GM18520 (cell line): Measurements from ENCODE around the gene CDC45.

Experiments used
- ATAC-seq: cut with Tn5 transposase; IDR thresholded peaks from one replicate; pipeline ENCODE4 v1.9.1; 2021; ENCODE audit not compliant: unreplicated experiment

Gene CDC45

GRCh38 chr22:19555651-19556050 is 75.9 kb downstream of the CDC45 start:
- no peak for ATAC-seq

DNA sequence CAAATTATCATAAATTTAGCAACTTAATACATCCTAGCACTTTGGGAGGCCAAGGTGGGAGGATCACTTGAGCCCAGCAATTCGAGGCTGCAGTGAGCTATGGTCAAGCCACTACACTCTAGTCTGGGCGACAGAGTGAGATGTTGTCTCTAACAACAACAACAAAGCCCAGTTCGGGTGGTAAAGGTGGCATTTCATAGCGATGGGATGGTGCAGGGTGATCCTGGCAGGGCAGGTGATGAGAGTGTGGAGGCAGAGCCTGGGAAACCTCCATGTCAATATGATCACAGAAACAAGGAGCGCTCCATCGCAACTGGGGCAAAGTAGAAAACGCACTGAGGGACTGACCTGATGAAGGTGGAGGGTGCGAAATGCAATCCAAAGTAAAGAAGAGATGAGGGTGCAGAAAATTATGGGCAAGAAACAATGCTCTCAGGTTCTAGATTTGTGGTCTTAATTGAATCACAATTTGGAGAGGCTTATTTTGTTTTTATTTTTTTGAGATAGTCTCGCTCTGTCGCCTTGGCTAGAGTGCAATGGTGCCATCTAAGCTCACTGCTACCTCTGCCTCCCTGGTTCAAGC is 77.3 kb downstream of the CDC45 start:
- no peak for ATAC-seq

GRCh38 chr22:19559324-19559811 is 79.6 kb downstream of the CDC45 start:
- ATAC-seq = no peak

DNA sequence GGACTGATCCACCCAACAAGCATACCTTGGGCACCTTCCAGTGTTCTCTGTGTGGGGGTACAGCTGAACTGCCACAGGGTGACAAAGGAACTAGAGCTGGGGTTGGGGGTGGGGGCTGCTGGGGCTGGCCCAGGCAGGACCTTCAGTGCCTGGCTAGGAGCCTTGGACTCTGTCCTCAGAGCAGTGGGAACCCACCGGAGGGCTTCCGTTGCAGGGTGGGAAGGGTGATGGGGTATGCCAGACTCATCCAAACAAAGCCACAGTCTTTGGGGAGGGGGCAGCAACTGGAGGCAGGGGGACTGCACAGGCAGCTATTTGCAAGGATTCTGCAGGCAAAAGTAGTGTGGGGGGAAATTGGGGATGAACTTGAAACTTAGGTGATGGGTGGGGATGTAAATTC is 80.2 kb downstream of the CDC45 start:
- no peak for ATAC-seq

DNA sequence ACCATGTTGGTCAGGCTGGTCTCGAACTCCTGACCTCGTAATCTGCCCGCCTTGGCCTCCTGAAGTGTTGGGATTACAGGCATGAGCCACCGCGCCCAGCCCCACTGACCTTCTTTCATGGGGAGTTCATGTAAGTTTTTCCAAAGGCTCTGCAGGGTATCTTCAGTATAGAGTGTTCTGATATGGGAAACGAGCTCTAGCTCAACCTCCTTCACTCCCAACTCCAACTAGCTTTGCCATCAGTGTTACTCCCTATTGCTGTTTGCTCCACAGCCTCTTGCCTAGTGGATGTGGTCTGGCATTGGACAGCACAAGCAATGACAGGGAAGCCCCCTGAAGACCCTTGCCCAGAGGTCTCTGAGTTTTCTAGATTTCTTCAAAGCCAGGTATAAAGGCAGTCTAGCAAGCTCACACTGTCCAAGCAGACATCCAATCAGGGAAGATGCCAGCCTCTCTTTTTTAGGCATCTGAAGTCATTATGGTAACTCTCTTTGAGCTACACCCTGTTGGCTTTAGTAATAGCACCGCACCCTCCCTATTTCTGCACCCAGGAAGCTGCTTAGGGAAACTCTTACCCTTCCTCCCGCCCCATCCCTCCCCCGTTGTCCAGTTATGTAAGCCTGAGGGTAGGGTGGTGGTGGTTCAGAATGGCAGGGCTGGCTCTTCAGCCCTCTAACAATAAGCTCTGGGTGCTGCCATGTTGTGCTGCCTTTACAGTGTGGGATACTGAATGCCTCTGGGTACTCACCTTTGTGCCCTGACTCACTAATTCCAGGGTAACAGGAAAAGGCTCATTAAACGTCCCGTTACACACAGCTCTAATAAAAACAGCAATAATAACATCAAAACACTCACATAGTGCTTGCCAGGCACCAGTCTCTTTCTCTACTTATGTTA is 85.9 kb downstream of the CDC45 start:
- no peak for ATAC-seq

DNA sequence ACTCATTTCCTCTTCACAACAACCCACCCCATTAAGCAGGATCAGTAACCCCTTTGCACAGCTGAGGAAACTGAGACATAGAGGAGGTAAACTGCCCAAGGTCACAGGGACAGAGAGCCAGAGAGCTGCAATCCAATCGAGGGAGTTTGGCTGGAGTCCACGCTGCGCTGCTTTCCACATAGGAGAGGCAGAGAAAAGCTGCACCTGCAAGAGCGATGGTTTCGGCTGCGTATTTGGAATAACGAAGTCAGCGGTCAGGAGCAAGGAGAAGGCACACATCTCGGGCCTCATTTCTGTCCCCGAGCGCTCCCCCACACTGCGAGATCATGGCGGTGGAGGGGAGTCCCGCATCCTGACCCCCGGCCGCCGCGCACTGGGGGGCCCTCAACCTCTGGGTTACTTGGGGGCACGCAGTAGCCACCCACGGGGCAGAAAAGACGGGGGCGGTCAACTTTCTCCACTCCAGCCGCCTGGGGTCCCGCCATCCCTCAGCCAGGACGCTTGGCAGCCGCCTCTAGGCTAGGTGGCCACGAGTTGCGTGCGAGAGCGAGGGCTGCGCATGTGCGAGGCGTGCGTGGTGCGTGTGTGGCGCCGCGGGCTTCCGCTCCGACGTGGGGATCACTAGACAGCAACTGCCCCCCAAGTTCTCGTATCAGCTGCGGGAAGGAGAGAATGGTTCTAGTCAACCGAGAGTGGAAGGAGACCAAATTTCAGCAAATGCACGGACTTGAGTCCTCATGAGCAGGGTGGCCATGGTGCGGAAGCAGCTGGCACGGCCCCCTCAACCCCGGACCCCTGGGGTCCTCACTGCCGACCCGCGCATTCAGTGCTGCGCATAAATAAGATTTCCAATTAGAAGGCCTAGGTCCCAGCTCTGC is 86.8 kb downstream of the CDC45 start:
- ATAC-seq = no peak

DNA sequence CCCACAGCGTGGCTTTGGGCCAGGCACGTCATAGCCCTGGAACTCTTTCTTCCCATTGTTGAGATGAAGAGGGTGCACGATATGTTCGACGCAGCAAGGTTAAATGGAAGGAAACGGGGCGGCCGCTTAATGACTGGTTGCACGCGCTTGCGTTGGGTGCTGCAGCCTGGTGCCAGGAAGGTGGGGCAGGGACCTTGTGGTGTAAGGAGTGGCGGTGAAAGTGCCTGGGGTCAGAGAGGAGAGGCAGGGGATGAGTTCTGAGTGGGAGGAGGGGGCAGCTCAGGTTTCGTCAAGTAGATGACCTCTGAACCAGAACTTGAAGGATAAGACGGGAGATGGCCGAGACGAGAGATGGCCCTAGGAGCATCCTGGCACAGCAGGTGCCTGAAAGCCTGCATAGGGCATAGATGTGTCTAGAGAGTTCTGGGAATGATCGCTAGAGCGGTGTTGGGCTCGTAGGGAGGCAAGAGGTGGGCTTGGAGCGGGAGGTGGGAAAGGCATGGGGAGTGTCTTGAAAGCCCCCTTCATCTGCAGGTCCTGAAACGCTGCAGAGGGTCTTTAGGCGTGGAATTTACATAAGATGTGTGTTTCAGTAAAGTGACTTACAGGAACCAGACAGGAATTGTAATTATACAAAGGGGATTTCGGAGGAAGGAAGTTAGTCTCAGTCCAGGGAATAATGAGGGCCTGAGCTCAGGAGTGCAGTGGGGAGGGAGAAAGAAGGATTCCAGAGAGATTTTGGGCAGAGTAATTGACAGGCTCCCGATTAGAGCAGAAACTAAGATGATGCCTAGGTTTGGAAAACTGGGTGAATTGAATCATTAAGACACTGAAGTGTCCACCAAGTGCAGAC is 87.7 kb downstream of the CDC45 start:
- ATAC-seq = no peak

DNA sequence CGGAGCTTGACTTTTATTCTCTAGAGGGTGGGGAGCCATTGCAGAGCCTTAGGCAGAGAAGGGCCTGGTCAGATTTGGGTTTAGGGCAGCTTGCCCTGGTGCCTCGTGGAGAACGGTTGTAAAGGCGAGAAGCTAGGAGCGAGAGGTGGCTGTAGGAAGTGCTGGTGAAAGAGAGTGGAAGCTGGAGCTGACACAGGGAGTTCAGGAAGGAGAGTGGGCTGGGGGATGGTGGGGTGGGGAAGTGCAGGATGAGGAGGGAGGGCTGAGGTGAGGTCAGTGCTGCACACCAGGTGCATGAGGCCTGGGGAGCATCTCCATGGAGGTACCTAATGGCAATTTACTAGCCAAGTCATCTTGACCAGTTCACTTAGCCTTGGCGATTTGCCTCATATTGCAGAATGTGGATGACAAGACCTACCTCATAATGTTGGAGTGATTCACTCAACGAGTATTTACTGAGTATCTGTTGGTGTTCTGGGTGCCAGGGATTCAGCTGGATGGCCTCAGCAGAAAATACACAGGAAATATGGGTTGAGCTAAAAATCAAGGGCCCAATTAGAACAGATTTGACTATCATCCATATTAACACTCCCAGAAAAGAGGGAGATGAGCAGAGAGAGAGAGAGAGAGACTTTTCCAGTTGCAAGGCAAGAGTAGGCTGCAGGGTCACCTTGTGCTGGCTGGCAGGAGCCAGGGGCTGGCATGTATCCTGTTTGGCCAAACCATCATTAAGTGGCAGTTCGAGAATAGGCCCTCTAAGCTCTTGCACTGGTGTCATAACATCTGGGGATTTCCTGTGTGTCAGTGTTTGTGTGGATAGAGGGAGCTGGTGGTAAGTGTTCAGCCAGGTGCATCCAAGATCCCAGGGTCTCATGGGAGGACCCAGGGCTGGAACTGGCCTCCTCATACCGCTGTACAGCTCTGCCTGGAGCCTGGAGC is 88.9 kb downstream of the CDC45 start:
- no peak for ATAC-seq

DNA sequence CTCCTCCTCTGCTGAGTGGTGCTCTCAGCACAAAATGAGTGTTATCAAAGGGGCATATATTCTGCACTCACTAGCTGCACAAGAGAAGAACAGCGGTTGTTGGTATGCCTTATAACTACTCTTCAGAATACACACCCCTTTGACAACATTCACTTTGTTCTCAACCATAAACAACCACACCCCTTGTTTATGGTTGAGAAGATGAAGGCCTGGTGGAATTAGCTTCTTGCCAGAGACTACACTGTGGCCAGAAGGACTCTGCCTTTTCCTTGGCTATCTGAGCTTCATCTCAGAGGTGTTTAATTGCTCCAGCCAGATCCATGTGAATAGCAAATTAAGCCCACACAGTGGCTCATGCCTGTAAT is 89.5 kb downstream of the CDC45 start:
- ATAC-seq = no peak

DNA sequence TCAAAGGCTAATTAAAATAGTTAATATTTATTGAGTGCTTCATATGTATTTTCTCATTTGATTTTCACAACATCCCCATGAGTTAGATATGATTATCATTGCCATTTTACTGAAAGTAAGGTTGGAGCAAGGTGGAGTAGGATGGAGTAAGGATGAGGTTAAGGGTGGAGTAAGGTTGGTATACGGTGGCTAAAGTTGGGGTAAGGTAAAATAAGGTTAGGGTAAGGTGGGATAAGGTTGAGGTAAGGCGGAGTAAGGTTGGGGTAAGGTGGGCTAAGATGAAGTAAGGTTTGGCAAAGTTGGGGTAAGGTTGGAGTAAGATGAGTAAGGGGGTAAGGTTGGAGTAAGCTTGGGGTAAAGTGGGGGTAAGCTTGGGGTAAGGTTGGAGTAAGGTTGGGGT is 90.3 kb downstream of the CDC45 start:
- no peak for ATAC-seq
